Mucosa of descending colon (tissue), 3 donors: ENCODE measurements around the gene TMEM145. TPM values are rescaled to one million over a fixed set of nuclear protein-coding genes. Genes with fewer than 3 reads are reported as not detected.

Source experiments
- ATAC-seq: fragments of 200-7000 bp; cut with Tn5 transposase; one replicate; pipeline ENCODE4 v1.9.1; 2020; ENCODE audit warnings: mild to moderate bottlenecking, moderate library complexity
- DNase-seq, 3 donors: peaks; one replicate each; pipeline ENCODE4 v3.0.0-alpha.2; 2020
- H3K36me3 ChIP-seq: fragments of 200-600 bp; one replicate; pipeline ENCODE4 v1.8.0; 2021; ENCODE audit warnings: low read depth, mild to moderate bottlenecking
- H3K4me1 ChIP-seq: fragments of 200-600 bp; one replicate; pipeline ENCODE4 v1.8.0; 2021; ENCODE audit warnings: low read depth, mild to moderate bottlenecking
- H3K4me3 ChIP-seq: fragments of 200-600 bp; one replicate; pipeline ENCODE4 v1.8.0; 2021; ENCODE audit warnings: mild to moderate bottlenecking
- H3K9me3 ChIP-seq: fragments of 200-600 bp; one replicate; pipeline ENCODE4 v1.8.0; 2021; ENCODE audit warnings: mild to moderate bottlenecking
- CTCF ChIP-seq: fragments of 200-600 bp; IDR thresholded peaks from one replicate; pipeline ENCODE4 v1.8.0; 2022; ENCODE audit warnings: antibody characterized with exemption, mild to moderate bottlenecking
- intact Hi-C, 2 donors: fragments of 100-400 bp; cut with DNase I in 1 of 2; cut with micrococcal nuclease in 1 of 2; formaldehyde crosslinking; loops; one replicate each; pipeline versions ENCODE4 v1.11.0 to v1.11.1; 2022; cut with DNase I, micrococcal nuclease
- total RNA-seq, 3 donors: library from RNA; stranded (reverse); fragmentation: NEBNext Ultra II Directional in 2 of 3; extraction: Animal tissue kit (Norgen Biotek cat#: 25700) in 2 of 3; gene quantifications; one replicate each; pipeline versions ENCODE4 v1.2.1 to v1.2.4, GENCODE V29; 2021 to 2023
- donor health status: DM: no; HTN: no; CAD: no; lungs with moderate emphysema.
- donor health status: DM: no; HTN: no; CAD: no.
- donor health status: DM: no; HTN: yes; CAD: no.

Gene TMEM145
- total RNA-seq, 3 donors from 2014 or later, result 0.17 to 0.63 TPM; not detected in 1

GRCh38 chr19:42295831-42296525 lies 17.1 kb upstream of the TMEM145 start:
- DNase-seq, result peak; percentile 83 to 96 (median 92)
- peak; percentile 81 for ATAC-seq
- intact Hi-C loops, result no loop called here
- Histone ChIP-seq H3K4me3 (no peak overlapping the region), H3K4me1 (peaks cover 6% of the 10 kb centered on the region), H3K9me3 (no peaks in the 10 kb centered on the region), H3K36me3 (no peaks in the 10 kb centered on the region)
- TF ChIP-seq CTCF, result peak; percentile 94

GRCh38 chr19:42297039-42297438 lies 16.1 kb upstream of the TMEM145 start:
- Histone ChIP-seq H3K9me3 (no peaks in the 10 kb centered on the region), H3K36me3 (no peaks in the 10 kb centered on the region), H3K4me3 (no peak overlapping the region), H3K4me1 (peaks cover 7% of the 10 kb centered on the region)
- no peak for TF ChIP-seq CTCF
- DNase-seq (no peak), ATAC-seq (no peak)
- intact Hi-C loops, result no loop called here

GRCh38 chr19:42301646-42302203 lies 11.4 kb upstream of the TMEM145 start, which contains the start of gene PRR19:
Gene PRR19 (plus strand): TSS chr19:42302132. CDS start chr19:42309585, 7,453 bp downstream.
- intact Hi-C loops, result no loop called here
- Histone ChIP-seq H3K36me3 (no peaks in the 10 kb centered on the region), H3K4me3 (peak within 1 kb of the TSS; percentile 45), H3K9me3 (no peaks in the 10 kb centered on the region), H3K4me1 (peaks cover 7% of the 10 kb centered on the region)
- no peak for TF ChIP-seq CTCF
- peak in 1 of 3 donors; percentile 58 for DNase-seq
- peak; percentile 60 for ATAC-seq

GRCh38 chr19:42303101-42303464 lies 10.0 kb upstream of the TMEM145 start:
- H3K4me1 ChIP-seq, result peaks cover 7% of the 10 kb centered on the region
- TF ChIP-seq CTCF, result no peak
- no peaks in the 10 kb centered on the region for H3K36me3 ChIP-seq
- H3K4me3 ChIP-seq, result no peak overlapping the region
- H3K9me3 ChIP-seq, result no peaks in the 10 kb centered on the region
- intact Hi-C loops, result no loop called here
- DNase-seq, result no peak
- no peak for ATAC-seq

GRCh38 chr19:42303876-42304275 lies 9.2 kb upstream of the TMEM145 start:
- Histone ChIP-seq H3K4me1 (peaks cover 7% of the 10 kb centered on the region), H3K4me3 (no peak overlapping the region), H3K36me3 (no peaks in the 10 kb centered on the region), H3K9me3 (no peaks in the 10 kb centered on the region)
- intact Hi-C loops, result no loop called here
- ATAC-seq (no peak), DNase-seq (no peak)
- TF ChIP-seq CTCF, result no peak
